A673 (cell line): ENCODE measurements around the gene INHBB. TPM values are rescaled to one million over a fixed set of nuclear protein-coding genes. Genes with fewer than 3 reads are reported as not detected.
"Not testable (repeated sequence)": the region's sequence is repeated elsewhere in the genome, so short reads cannot be mapped to it uniquely, and the experiment has no call there.

Source experiments
- BruUV-seq: library from RNA; stranded (reverse); fragments of 400-500 nt; replicated peaks from 2 replicates; lab custom pipeline; 2021; lab: Mats Ljungman, UMichigan
- CTCF ChIA-PET: fragments of 300-600 bp; sonication (Branson Sonifier 250); formaldehyde crosslinking; loops from one replicate; lab custom pipeline; 2022; ENCODE audit warnings: antibody characterized with exemption; lab: Charles Lee
- POLR2A ChIA-PET: fragments of 300-600 bp; sonication (Branson Sonifier 250); formaldehyde crosslinking; loops from one replicate; lab custom pipeline; 2022; ENCODE audit warnings: antibody characterized with exemption; ENCODE audit not compliant: low non-redundant PET; lab: Charles Lee
- DNase-seq: peaks from one replicate; pipeline ENCODE4 v3.0.0-alpha.2; 2015; ENCODE audit warnings: low spot score
- H3K27ac ChIP-seq: fragments of 200-600 bp; sonication (generic); 2 replicates; pipeline ENCODE4 v1.5.1; 2016; ENCODE audit warnings: mixed run types, low read depth, mild to moderate bottlenecking, mixed read lengths, antibody characterized with exemption, low read length; ENCODE audit not compliant: poor library complexity, severe bottlenecking
- H3K27me3 ChIP-seq: fragments of 200-600 bp; sonication (generic); replicated peaks from 2 replicates; pipeline ENCODE4 v1.6.1; 2017; ENCODE audit warnings: mixed run types, low read depth, mild to moderate bottlenecking, mixed read lengths, antibody characterized with exemption, low read length; ENCODE audit not compliant: insufficient read depth, poor library complexity
- H3K36me3 ChIP-seq: fragments of 200-600 bp; sonication (generic); 2 replicates; pipeline ENCODE4 v1.6.1; 2016; ENCODE audit warnings: mixed run types, mild to moderate bottlenecking, mixed read lengths, antibody characterized with exemption, low read length; ENCODE audit not compliant: insufficient read depth, poor library complexity, severe bottlenecking
- H3K4me1 ChIP-seq: fragments of 200-600 bp; sonication (generic); 2 replicates; pipeline ENCODE4 v1.6.1; 2017; ENCODE audit warnings: mixed run types, mild to moderate bottlenecking, mixed read lengths, antibody characterized with exemption, low read length; ENCODE audit not compliant: insufficient read depth, poor library complexity, severe bottlenecking
- H3K4me3 ChIP-seq: fragments of 200-600 bp; sonication (generic); 2 replicates; pipeline ENCODE4 v1.5.1; 2016; ENCODE audit warnings: low read depth, mixed run types, mild to moderate bottlenecking, mixed read lengths, low read length; ENCODE audit not compliant: poor library complexity, severe bottlenecking
- H3K9me3 ChIP-seq: fragments of 200-600 bp; sonication (generic); 2 replicates; pipeline ENCODE4 v1.6.1; 2016; ENCODE audit warnings: mixed run types, low read depth, mild to moderate bottlenecking, mixed read lengths, antibody characterized with exemption, low read length; ENCODE audit not compliant: poor library complexity, severe bottlenecking
- CTCF ChIP-seq: fragments of 300-800, 200-600 bp; sonication (generic); conservative IDR thresholded peaks from 2 replicates; pipeline ENCODE4 v1.5.1; 2017; ENCODE audit warnings: low read depth, mild to moderate bottlenecking, antibody characterized with exemption, low read length, moderate library complexity, mixed read lengths
- EZH2 ChIP-seq: fragments of 200-600 bp; sonication (generic); IDR thresholded peaks from 2 replicates; pipeline ENCODE4 v1.6.1; 2017; ENCODE audit warnings: borderline replicate concordance, low read depth, mild to moderate bottlenecking, mixed read lengths, antibody characterized with exemption, low read length; ENCODE audit not compliant: poor library complexity, severe bottlenecking
- intact Hi-C: fragments of 100-400 bp; cut with micrococcal nuclease; formaldehyde crosslinking; loops from one replicate; pipeline ENCODE4 v1.10.0; 2022; ENCODE audit not compliant: unreplicated experiment
- total RNA-seq: library from RNA; stranded (reverse); gene quantifications from 2 replicates; pipeline ENCODE4 v1.2.3, GENCODE V29; 2021

Gene INHBB
- total RNA-seq, 1 experiment from 2014 or later, result 0.09 TPM

- Histone ChIP-seq H3K36me3 (no peaks in the 10 kb centered on the region), H3K27me3 (no peaks in the 10 kb centered on the region), H3K4me1 (peaks cover 1% of the 10 kb centered on the region), H3K27ac (no peak overlapping the region), H3K4me3 (no peak overlapping the region), H3K9me3 (no peaks in the 10 kb centered on the region)
- CTCF ChIA-PET, result no interaction called here
- no peak for DNase-seq
- no TSS peak for BruUV-seq
- intact Hi-C loops, result no loop called here
- POLR2A ChIA-PET, result no interaction called here
- no peak for TF ChIP-seq EZH2
- no peak for TF ChIP-seq CTCF
Measured at GRCh38 chr2:120390381-120391055, 44.6 kb downstream of the INHBB start.

GRCh38 chr2:120391382-120391781 is 45.4 kb downstream of the INHBB start:
- H3K4me1 ChIP-seq, H3K9me3 ChIP-seq, CTCF ChIA-PET, H3K27me3 ChIP-seq, H3K4me3 ChIP-seq, H3K36me3 ChIP-seq, DNase-seq, intact Hi-C loops, H3K27ac ChIP-seq, BruUV-seq, POLR2A ChIA-PET: not testable (repeated sequence)

- Histone ChIP-seq H3K4me1 (peaks cover 14% of the 10 kb centered on the region), H3K27ac (no peak overlapping the region), H3K36me3 (no peaks in the 10 kb centered on the region), H3K4me3 (no peak overlapping the region), H3K27me3 (no peaks in the 10 kb centered on the region), H3K9me3 (no peaks in the 10 kb centered on the region)
- POLR2A ChIA-PET, result no interaction called here
- no peak for DNase-seq
- CTCF ChIA-PET, result no interaction called here
- no peak for TF ChIP-seq CTCF
- TF ChIP-seq EZH2, result no peak
- intact Hi-C loops, result no loop called here
- BruUV-seq, result no TSS peak
Measured at GRCh38 chr2:120391911-120392665, 46.2 kb downstream of the INHBB start.
